CD4-positive, alpha-beta T cell treated with Interleukin-1 beta for 1 hour (primary cell): ENCODE measurements around the gene MAP7.
A peak's percentile ranks its signal among the peaks of the same experiment; 100 is the strongest.
"Not testable (repeated sequence)": the region's sequence is repeated elsewhere in the genome, so short reads cannot be mapped to it uniquely, and the experiment has no call there.

Experiments
- DNase-seq, 2 donors: peaks; one replicate each; pipeline ENCODE4 v3.0.0-alpha.2; 2020 to 2022

The MAP7 gene

GRCh38 chr6:136464148-136464547, 86.1 kb downstream of the MAP7 start:
- DNase-seq: no peak

- no peak for DNase-seq
These were observed 86.5 kb downstream of the MAP7 start for GRCh38 chr6:136463743-136464142.

- no peak for DNase-seq
These were observed 103.5 kb downstream of the MAP7 start for GRCh38 chr6:136446579-136447187.

GRCh38 chr6:136446145-136446544, 104.1 kb downstream of the MAP7 start:
- DNase-seq: no peak

GRCh38 chr6:136445063-136445462, 105.2 kb downstream of the MAP7 start:
- no peak for DNase-seq

GRCh38 chr6:136440203-136440602, 110.0 kb downstream of the MAP7 start:
- no peak for DNase-seq

GRCh38 chr6:136439514-136440190, 110.6 kb downstream of the MAP7 start:
- no peak for DNase-seq

GRCh38 chr6:136438441-136438840, 111.8 kb downstream of the MAP7 start:
- DNase-seq: no peak

- no peak for DNase-seq
These were observed 113.0 kb downstream of the MAP7 start for GRCh38 chr6:136437246-136437645.

GRCh38 chr6:136435101-136435500, 115.1 kb downstream of the MAP7 start:
- DNase-seq: no peak

- DNase-seq: not testable (repeated sequence)
These were observed 118.9 kb downstream of the MAP7 start for GRCh38 chr6:136431306-136431705.

- DNase-seq: no peak
These were observed 120.8 kb downstream of the MAP7 start for GRCh38 chr6:136429264-136430065.

GRCh38 chr6:136427378-136427717, 122.9 kb downstream of the MAP7 start:
- DNase-seq: no peak

- DNase-seq: no peak
These were observed 123.4 kb downstream of the MAP7 start for GRCh38 chr6:136426627-136427377.

GRCh38 chr6:136425793-136426192, 124.4 kb downstream of the MAP7 start:
- no peak for DNase-seq

GRCh38 chr6:136424901-136425300, 125.3 kb downstream of the MAP7 start:
- no peak for DNase-seq

- DNase-seq: no peak
These were observed 125.8 kb downstream of the MAP7 start for GRCh38 chr6:136424450-136424849.

- no peak for DNase-seq
These were observed 128.6 kb downstream of the MAP7 start for GRCh38 chr6:136421537-136422158.

GRCh38 chr6:136420853-136421252, 129.4 kb downstream of the MAP7 start:
- no peak for DNase-seq

GRCh38 chr6:136415351-136416007, 134.7 kb downstream of the MAP7 start:
- peak in 1 of 2 donors; percentile 31 for DNase-seq

- no peak for DNase-seq
These were observed 137.8 kb downstream of the MAP7 start for GRCh38 chr6:136412410-136412809.
